IPS DF 6.9 (cell line): ENCODE measurements around the gene ANK3.

Source experiments
- DNase-seq: peaks from one replicate; pipeline ENCODE4 v3.0.0-alpha.2; 2013; ENCODE audit warnings: low read depth, low spot score
- H3K27ac ChIP-seq: one replicate; pipeline ENCODE4 v1.5.1; 2013; ENCODE audit warnings: low read length, control low read depth
- H3K27me3 ChIP-seq: 2 replicates; pipeline ENCODE4 v1.6.1; 2013; ENCODE audit warnings: mild to moderate bottlenecking, low read length; ENCODE audit not compliant: control insufficient read depth, insufficient read depth
- H3K36me3 ChIP-seq: 2 replicates; pipeline ENCODE4 v1.6.1; 2013; ENCODE audit warnings: low read length; ENCODE audit not compliant: control insufficient read depth, insufficient read depth
- H3K4me1 ChIP-seq: 2 replicates; pipeline ENCODE4 v1.6.1; 2013; ENCODE audit warnings: low read length; ENCODE audit not compliant: control insufficient read depth, insufficient read depth
- H3K4me3 ChIP-seq: 2 replicates; pipeline ENCODE4 v1.5.1; 2013; ENCODE audit warnings: mild to moderate bottlenecking, low read length
- H3K9me3 ChIP-seq: 2 replicates; pipeline ENCODE4 v1.6.1; 2013; ENCODE audit warnings: low read length, inconsistent platforms; ENCODE audit not compliant: control insufficient read depth, insufficient read depth
- WGBS: extraction: QIAGEN DNeasy Blood & Tissue Kit; methylation state at CpG from one replicate; pipeline ENCODE4 v1.1.7; 2013; ENCODE audit warnings: mixed read lengths, missing lambda C conversion rate; ENCODE audit not compliant: insufficient read length, insufficient coverage; 5-methylcytosine and 5-hydroxymethylcytosine counted together

ANK3 gene

DNA sequence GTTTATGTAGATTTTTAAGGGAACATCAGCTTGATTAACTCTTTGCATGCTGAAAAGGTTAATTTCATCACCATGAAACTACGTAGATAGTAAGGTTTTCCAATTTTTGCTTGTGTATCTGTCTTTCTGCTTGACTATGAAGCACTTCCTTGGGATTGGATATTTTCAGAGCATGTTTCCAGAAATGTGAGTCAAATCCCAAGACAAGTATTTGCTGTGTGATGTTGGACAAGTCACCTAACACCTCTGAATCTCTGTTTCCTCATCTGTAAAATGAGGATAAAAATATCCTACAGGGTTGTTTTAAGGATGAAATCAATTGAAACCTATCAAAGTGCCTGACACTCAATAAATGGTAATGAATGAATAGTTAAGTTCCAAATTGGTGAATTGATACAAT is 42.4 kb downstream of the ANK3 start:
- H3K4me1 ChIP-seq, result 0 out of 2 replicates have a peak, but pooled peaks cover 1% of the 10 kb centered on the region
- no peaks in the 10 kb centered on the region for H3K27me3 ChIP-seq
- no peaks in the 10 kb centered on the region for H3K36me3 ChIP-seq
- no peak overlapping the region for H3K27ac ChIP-seq
- H3K4me3 ChIP-seq, result no peak overlapping the region
- no peak for DNase-seq
- no peaks in the 10 kb centered on the region for H3K9me3 ChIP-seq
- WGBS, result no CpG with 5 or more reads among the region's 1 CpG

DNA sequence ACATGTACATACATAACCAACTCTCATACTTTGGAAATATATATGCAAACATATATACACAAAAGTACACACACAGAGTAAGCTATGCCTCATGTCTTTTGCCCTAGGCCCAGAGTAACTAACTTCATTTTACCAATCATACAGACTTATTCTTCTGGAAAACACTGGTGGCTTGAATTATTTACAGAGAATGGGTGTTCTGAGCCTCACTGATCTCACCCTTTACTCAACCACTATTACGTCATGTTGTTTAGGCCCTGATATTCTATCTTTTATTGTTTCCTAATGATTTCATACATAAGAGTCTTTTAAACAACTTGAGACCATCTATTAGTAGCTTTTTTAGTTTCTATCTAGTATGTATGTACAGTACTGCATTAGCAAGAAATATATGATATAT is 43.0 kb downstream of the ANK3 start:
- no peak overlapping the region for H3K4me3 ChIP-seq
- DNase-seq, result no peak
- no CpG with 5 or more reads among the region's 1 CpG for WGBS
- H3K9me3 ChIP-seq, result no peaks in the 10 kb centered on the region
- H3K27ac ChIP-seq, result no peak overlapping the region
- H3K27me3 ChIP-seq, result no peaks in the 10 kb centered on the region
- H3K36me3 ChIP-seq, result no peaks in the 10 kb centered on the region
- H3K4me1 ChIP-seq, result 0 out of 2 replicates have a peak, but pooled peaks cover 1% of the 10 kb centered on the region

DNA sequence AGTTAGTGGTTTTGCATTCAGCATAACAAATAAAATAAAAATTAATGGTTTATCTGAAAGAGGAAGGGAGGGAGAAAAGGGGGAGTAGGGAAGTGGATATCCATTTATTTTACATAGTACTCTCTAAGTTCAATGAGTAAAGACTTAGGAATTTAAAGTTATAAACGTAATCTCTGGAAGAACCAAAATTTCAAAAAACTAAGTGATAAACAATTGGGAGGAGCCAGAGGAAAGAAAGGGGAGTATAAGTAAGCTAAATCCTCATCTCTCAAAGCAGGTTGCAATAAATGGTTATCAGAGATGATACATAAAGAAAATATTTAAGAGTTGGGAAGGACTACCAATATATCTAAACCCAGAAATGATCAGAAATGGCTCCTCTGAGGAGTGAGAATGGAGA is 46.4 kb downstream of the ANK3 start:
- Histone ChIP-seq H3K4me1 (no peaks in the 10 kb centered on the region), H3K9me3 (no peaks in the 10 kb centered on the region), H3K27ac (no peak overlapping the region), H3K4me3 (no peak overlapping the region), H3K27me3 (no peaks in the 10 kb centered on the region), H3K36me3 (no peaks in the 10 kb centered on the region)
- DNase-seq, result no peak
- WGBS, result no CpG with 5 or more reads among the region's 1 CpG

DNA sequence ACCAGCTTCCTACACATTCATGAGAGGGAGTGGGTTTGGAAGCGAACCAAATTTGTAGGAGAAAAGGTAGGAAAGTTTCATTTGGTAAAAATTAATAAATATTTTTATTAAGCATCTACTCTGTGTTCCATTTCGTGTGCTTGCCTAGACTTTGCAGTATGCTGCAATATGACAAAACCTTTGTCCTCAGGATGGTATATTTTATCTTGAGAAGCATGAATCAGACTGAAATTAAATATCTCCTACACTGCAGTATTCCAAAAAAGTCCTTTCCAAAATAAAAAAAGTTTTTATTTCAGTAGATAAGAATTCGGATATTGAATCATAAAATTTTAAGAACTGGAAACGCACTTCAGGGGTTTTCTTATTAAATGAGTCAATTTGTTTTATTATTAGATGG is 47.7 kb downstream of the ANK3 start:
- Histone ChIP-seq H3K27ac (no peak overlapping the region), H3K27me3 (no peaks in the 10 kb centered on the region), H3K4me1 (no peaks in the 10 kb centered on the region; the same call in 1 of the 2 replicates), H3K9me3 (no peaks in the 10 kb centered on the region), H3K36me3 (no peaks in the 10 kb centered on the region), H3K4me3 (no peak overlapping the region)
- no CpG with 5 or more reads among the region's 4 CpGs for WGBS
- DNase-seq, result no peak

DNA sequence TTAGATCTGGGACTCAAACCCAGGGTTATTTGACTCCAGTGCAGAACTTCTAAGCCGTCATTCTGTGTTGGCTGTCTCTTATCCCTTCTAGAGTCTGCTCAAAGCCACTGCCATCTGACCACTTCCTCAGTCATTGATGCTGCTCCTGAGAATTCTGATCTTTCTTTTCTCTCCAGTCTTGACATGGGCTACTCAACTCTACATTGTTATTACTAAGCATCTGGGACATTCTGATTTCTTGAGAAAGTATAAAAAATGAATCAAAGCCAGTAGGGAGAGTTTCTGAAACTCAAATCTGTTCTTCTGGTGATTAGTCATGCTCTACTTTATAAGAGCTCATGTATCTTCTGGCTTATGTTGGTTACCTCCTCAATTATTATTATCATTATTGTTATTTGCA is 48.7 kb downstream of the ANK3 start:
- WGBS, result no CpG with 5 or more reads among the region's 1 CpG
- H3K4me1 ChIP-seq, result no peaks in the 10 kb centered on the region; the same call in 1 of the 2 replicates

DNA sequence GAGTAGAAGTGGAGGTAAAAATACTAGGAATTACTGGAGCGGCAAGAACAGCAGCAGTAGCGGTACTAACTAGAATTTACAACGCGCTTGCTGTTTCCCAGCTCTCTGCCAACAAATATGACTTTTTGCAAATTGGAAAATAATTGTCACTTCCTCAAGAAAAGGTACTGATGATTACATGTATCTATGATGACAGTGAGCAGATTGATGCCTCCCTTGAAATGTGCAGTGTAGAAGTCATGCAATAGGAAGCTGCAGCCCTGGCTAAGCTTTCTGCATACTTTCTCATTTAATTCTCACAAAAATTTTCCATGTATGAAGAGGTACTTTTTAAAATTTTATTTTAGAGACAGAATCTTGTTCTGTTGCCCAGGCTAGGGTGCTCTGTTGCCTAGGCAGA is 49.9 kb downstream of the ANK3 start:
- Histone ChIP-seq H3K36me3 (no peaks in the 10 kb centered on the region), H3K9me3 (no peaks in the 10 kb centered on the region), H3K27me3 (no peaks in the 10 kb centered on the region), H3K27ac (no peak overlapping the region), H3K4me1 (no peaks in the 10 kb centered on the region; the same call in 1 of the 2 replicates), H3K4me3 (no peak overlapping the region)
- WGBS, result no CpG with 5 or more reads among the region's 4 CpGs
- DNase-seq, result no peak

More for the DNA sequence above, 48.7 kb downstream of the ANK3 start:
- Histone ChIP-seq H3K9me3 (no peaks in the 10 kb centered on the region), H3K27me3 (no peaks in the 10 kb centered on the region), H3K4me3 (no peak overlapping the region), H3K36me3 (no peaks in the 10 kb centered on the region), H3K27ac (no peak overlapping the region)
- no peak for DNase-seq

DNA sequence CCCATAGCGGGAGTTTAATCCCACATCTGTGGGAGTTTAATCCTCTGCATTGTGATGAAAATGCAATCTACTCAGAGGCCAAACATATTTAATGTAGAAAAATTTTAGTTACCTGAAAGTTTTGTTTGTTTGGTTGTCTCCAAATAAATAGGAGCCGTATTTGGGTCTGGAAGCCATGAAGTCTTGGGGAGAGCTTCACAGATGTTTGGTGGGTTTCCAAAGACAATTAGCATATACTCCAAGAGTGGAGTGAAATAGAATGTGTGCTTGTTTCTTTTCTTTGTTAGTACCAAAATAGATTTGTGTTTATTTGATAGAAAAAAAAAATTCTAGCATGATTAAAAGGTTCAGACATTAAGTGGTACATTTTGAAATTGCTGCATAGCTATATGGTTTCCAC is 50.9 kb downstream of the ANK3 start:
- no peak overlapping the region for H3K4me3 ChIP-seq
- no peaks in the 10 kb centered on the region for H3K9me3 ChIP-seq
- no CpG with 5 or more reads among the region's 2 CpGs for WGBS
- H3K4me1 ChIP-seq, result no peaks in the 10 kb centered on the region; the same call in 1 of the 2 replicates
- H3K27ac ChIP-seq, result no peak overlapping the region
- no peaks in the 10 kb centered on the region for H3K36me3 ChIP-seq
- no peak for DNase-seq
- no peaks in the 10 kb centered on the region for H3K27me3 ChIP-seq

DNA sequence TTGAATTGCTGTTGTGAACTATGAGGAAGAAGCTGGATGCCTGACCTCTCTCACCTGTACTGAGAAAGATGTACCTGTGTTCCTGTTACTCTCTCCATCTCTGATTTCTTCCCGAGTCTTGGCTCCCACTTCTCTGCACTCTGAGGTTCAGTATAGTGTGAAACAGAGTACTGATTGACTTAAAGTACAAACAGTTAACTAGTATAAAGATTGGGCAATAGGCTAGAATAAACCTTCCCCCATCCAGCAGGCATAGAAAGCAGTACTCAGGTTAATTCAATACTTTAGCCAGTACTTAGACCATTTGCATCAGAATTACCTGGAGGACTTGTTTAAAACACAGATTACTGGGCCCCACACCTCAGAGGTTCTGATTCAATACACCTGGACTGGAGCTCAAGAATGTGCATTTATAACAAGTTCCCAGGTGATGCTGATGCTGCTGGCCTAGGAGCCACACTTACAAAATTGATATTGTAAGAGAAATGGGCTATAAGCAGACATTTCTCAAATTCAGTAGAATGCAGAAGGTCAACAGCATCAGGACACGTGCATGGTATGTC is 51.6 kb downstream of the ANK3 start:
- WGBS, result no CpG with 5 or more reads among the region's 2 CpGs
- DNase-seq, result no peak
- H3K27ac ChIP-seq, result no peak overlapping the region

DNA sequence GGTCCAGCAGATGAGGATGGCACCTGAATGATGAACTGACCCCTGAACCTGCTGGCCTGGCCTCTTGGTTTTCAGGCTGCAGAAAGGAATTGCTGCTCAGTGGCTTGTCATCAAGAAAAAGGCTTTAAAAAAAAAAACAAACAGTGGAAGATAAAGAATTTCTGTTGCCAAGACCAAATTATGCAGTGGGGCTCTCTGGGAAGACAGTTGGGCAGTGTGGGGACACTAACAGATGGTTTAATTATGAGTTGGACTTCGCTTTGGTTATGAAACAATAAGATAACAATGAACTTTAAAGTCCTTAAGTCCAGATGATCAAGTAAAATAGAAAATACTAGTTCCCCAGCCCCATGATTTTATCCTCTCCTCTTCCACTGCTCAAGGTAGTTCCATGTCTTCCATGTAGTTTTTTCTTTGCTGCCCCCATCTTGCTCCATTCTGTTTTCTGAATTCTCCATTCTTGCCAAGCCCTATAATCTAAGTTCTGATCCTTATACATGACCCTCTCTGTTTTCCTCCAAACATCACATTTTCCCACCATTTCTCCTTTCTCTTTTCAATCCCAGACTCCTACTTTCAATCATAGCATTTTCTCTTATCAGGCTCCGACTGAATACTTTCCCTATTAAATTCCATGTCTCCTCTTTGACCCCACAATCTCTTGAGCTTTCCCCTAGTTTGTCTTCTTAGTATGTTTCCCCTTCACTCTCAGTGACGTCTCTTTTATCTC is 52.6 kb downstream of the ANK3 start:
- Histone ChIP-seq H3K27me3 (no peaks in the 10 kb centered on the region), H3K4me1 (no peaks in the 10 kb centered on the region; the same call in 1 of the 2 replicates), H3K4me3 (no peak overlapping the region), H3K9me3 (no peaks in the 10 kb centered on the region), H3K36me3 (no peaks in the 10 kb centered on the region), H3K27ac (no peak overlapping the region)
- no peak for DNase-seq
- WGBS, result 100% methylated on average over 1 of the region's 3 CpGs

More for the DNA sequence above, 51.6 kb downstream of the ANK3 start:
- H3K9me3 ChIP-seq, result no peaks in the 10 kb centered on the region
- H3K36me3 ChIP-seq, result no peaks in the 10 kb centered on the region
- H3K27me3 ChIP-seq, result no peaks in the 10 kb centered on the region
- H3K4me1 ChIP-seq, result no peaks in the 10 kb centered on the region; the same call in 1 of the 2 replicates
- H3K4me3 ChIP-seq, result no peak overlapping the region

DNA sequence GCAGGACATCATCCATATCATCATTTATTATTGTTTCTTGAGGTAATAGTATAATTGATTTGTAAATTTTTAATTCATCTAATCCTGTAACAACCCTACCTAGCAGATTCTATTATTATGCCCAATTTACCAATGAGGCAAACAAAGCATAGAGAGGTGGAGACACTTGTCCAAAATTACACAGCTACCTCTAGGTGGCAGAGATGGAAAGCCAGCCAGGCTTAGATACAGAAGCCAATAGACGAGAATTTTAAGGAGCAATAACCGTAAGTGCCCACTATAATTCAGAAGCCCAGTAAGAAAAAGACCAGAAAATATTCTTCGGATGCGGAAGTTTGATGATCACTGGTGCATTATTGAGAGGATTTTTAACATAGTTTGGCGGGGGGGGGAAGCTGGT is 54.0 kb downstream of the ANK3 start:
- Histone ChIP-seq H3K4me1 (no peaks in the 10 kb centered on the region; the same call in 1 of the 2 replicates), H3K36me3 (no peaks in the 10 kb centered on the region)
- WGBS, result no CpG with 5 or more reads among the region's 5 CpGs

More for the DNA sequence above, 54.0 kb downstream of the ANK3 start:
- Histone ChIP-seq H3K27ac (no peak overlapping the region), H3K27me3 (no peaks in the 10 kb centered on the region), H3K4me3 (no peak overlapping the region), H3K9me3 (no peaks in the 10 kb centered on the region)
- DNase-seq, result no peak
